NCI-H446 (cell line): Measurements from ENCODE around the gene TTPAL.
A peak's percentile ranks its signal among the peaks of the same experiment; 100 is the strongest.

Source experiments
- DNase-seq, 2 experiments: peaks; one replicate each; lab custom pipeline; 2025; lab: John Stamatoyannopoulos, UW

The TTPAL gene

DNA sequence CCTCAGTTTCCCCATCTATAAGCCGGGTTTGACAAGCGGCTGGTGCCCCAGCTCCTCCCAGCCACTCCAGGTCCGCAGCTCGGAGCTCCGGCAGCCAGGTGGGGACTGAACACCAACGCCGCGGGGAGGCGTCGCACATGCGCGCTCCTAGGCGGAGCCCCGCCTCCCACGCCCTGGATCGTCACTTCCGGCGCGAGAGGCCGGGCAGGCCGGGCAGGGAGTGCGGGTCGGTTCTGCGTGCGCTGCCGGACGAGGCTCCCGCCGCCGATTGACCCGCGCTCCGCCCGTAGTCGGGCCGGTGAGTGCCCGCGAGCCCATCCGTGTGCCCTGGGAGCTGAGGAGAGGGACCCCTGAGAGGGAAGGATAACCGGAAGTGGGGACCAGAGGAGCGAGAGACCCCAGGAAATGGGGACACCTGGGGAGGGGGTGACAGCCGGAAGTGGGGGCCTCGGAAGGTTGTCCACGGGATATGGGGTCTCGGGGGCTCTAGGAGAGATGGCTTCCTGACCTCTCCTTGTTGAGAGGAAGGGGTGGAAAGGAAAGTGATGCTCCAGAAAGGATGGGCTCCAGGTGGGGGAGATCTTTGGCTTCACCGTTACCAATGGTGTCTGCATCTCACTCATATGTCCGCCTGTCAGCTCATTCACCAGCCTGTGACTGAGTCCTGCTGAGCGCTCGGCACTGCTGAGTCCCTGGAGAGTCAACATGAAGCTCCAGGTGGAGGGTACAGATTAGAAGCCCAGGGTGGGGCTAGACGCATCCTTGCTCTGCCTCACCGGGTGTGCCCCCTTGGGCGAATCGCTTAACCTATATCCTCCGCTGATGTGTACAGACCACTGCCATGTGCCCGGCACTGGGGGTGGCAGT, at the start of gene TTPAL:
Gene TTPAL, plus strand, starts transcription at position 181 of the 867 bp plus-strand sequence. CDS start 4,126 bp downstream, outside the sequence.
- peak; percentile 75 to 93 for DNase-seq

- DNase-seq = no peak
Measured at GRCh38 chr20:44425923-44426322, 49.8 kb upstream of the TTPAL start.

GRCh38 chr20:44426879-44427790, 48.5 kb upstream of the TTPAL start:
- DNase-seq = no peak

DNA sequence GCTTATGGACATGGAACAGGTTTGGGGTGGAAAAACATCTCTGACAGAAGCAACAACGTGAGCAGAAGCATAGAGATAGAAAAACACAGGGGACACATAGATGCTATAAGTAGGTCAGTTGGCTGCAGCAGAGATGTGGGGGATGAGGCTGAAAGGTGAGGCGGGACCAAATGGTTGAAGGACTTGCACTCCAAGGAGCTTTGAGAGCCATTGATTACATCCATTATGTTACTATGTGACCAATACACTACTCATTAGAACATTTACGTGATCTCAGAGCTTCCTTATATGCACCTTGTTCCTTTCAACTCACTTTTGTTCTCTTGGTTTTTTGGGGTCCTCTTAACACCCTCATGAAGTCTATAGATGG, 47.9 kb upstream of the TTPAL start:
- DNase-seq = no peak

GRCh38 chr20:44428174-44429016, 47.3 kb upstream of the TTPAL start:
- no peak for DNase-seq

- no peak for DNase-seq
Measured at GRCh38 chr20:44429017-44429339, 46.7 kb upstream of the TTPAL start.

DNA sequence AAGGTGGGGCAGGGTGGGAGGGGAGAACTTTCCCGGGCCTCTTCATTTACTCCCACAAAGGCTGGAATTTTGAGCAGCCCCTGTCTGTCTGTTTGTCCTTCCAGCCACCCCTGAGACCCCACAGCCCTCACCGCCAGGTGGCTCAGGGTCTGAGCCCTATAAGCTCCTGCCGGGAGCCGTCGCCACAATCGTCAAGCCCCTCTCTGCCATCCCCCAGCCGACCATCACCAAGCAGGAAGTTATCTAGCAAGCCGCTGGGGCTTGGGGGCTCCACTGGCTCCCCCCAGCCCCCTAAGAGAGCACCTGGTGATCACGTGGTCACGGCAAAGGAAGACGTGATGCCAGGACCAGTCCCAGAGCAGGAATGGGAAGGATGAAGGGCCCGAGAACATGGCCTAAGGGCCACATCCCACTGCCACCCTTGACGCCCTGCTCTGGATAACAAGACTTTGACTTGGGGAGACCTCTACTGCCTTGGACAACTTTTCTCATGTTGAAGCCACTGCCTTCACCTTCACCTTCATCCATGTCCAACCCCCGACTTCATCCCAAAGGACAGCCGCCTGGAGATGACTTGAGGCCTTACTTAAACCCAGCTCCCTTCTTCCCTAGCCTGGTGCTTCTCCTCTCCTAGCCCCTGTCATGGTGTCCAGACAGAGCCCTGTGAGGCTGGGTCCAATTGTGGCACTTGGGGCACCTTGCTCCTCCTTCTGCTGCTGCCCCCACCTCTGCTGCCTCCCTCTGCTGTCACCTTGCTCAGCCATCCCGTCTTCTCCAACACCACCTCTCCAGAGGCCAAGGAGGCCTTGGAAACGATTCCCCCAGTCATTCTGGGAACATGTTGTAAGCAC, 46.0 kb upstream of the TTPAL start:
- DNase-seq = no peak

DNA sequence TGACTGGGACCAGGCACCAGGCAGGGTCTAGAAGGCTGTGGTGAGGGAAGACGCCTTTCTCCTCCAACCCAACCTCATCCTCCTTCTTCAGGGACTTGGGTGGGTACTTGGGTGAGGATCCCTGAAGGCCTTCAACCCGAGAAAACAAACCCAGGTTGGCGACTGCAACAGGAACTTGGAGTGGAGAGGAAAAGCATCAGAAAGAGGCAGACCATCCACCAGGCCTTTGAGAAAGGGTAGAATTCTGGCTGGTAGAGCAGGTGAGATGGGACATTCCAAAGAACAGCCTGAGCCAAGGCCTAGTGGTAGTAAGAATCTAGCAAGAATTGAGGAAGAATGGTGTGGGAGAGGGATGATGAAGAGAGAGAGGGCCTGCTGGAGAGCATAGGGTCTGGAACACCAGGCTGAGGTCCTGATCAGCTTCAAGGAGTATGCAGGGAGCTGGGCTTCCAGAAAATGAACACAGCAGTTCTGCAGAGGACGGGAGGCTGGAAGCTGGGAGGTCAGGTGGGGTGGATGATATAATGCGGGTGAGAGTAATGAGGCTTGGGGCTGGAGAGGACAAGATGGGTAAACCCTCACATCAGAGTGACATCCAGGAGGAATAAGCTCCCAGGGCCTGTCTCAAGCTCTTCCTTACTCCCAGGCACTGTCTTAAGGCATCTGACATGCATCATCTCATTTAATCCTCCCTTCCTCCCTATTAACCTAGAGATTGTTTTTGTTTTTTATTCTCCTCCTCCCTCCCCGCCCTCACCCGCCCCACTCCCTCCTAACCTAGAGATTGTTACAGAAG, 45.2 kb upstream of the TTPAL start:
- DNase-seq = no peak

GRCh38 chr20:44431118-44431501, 44.6 kb upstream of the TTPAL start:
- no peak for DNase-seq

DNA sequence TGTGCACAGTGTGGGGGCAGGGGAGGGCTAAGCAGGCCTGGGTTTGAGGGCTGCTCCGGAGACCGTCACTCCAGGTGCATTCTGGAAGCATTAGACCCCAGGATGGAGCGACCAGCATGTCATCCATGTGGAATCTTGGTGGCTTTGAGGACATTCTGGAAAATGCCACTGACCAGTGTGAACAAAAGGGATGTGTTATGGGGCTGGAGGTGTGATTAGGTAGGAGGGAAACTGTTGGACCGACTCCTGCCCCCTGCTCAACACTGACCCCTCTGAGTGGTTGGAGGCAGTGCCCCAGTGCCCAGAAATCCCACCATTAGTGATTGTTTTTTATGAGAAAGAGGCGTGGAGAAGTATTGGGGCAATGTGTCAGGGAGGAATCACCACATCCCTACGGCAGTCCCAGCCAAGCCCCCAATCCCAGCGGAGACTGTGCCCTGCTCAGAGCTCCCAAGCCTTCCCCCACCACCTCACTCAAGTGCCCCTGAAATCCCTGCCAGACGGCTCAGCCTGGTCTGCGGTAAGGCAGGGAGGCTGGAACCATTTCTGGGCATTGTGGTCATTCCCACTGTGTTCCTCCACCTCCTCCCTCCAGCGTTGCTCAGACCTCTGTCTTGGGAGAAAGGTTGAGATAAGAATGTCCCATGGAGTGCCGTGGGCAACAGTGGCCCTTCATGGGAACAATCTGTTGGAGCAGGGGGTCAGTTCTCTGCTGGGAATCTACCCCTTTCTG, 44.0 kb upstream of the TTPAL start:
- DNase-seq = no peak

- DNase-seq = no peak
Measured at GRCh38 chr20:44432618-44433577, 42.8 kb upstream of the TTPAL start.

GRCh38 chr20:44433751-44434538, 41.7 kb upstream of the TTPAL start:
- no peak for DNase-seq

GRCh38 chr20:44435630-44436335, 39.9 kb upstream of the TTPAL start:
- no peak for DNase-seq

DNA sequence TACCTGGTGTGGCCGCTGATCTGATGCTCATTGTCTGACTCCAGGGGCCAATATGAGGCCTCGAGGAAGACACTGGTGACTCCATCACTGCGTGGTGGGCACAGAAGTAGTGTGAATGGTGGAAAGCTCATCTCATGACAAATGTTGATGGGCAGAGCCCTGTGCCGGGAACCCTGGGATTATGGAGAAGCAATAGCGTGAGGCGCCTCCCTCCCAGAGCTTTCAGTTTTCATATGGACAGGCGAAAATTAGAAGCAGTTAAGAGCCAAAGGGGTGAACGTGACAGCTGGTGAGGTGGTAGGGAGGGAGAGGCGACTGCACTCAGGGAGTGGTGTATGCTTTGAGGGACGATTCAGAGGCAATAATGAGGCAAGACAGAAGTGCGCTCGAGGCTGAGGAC, 39.3 kb upstream of the TTPAL start:
- no peak for DNase-seq

- DNase-seq = no peak
Measured at GRCh38 chr20:44437497-44437896, 38.2 kb upstream of the TTPAL start.

GRCh38 chr20:44438782-44439181, 36.9 kb upstream of the TTPAL start:
- DNase-seq = no peak

GRCh38 chr20:44439318-44439717, 36.4 kb upstream of the TTPAL start:
- DNase-seq = no peak
